GM19372 (cell line): ENCODE measurements around the gene EIPR1.

Source experiments
- ATAC-seq: cut with Tn5 transposase; IDR thresholded peaks from one replicate; pipeline ENCODE4 v1.9.1; 2021; ENCODE audit warnings: mild to moderate bottlenecking, low read depth, moderate library complexity; ENCODE audit not compliant: unreplicated experiment

The EIPR1 gene

DNA sequence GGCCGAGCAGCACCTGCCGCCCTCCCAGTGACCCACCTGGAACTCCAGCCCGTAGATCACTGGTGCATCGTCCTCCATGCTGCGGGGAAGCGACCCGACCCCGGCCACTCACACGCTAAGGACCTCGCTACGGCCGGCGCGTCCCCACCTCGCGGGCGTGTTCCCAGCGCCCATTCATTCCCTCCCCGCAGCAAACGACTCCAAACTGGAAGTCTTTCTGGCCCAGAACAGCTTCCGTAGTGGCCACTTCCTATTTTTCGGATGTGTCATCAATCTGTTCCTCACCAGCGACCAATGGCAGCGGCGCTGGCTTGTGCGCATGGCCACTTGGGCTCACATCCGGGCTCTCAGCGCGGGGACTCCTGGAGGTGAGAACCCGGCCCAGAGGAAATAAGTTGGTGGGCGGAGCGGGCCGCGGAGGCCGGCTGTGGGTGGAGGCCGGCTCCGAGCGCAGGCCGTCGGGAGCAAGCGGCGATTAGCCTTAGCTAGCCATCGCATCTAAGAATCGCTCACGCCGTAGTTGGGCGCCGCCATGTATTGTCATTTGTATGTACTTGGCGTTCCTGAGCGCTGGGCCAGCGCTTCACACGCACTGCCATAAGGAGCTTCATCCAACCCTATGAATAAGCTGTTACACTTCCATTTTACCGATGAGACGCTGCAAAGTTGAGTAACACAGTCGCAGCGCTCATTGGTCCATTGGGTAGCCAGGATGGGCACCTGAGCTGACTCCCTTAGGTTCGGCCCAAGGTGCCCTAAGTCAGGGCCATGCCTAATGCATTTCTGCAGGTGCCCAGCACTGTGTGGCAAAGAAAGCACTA lies at the start of gene EIPR1:
Gene EIPR1 (minus strand): TSS at position 207 of the 821 bp plus-strand sequence. CDS start 129 bp downstream, at position 78.
- peak; percentile 75 for ATAC-seq

DNA sequence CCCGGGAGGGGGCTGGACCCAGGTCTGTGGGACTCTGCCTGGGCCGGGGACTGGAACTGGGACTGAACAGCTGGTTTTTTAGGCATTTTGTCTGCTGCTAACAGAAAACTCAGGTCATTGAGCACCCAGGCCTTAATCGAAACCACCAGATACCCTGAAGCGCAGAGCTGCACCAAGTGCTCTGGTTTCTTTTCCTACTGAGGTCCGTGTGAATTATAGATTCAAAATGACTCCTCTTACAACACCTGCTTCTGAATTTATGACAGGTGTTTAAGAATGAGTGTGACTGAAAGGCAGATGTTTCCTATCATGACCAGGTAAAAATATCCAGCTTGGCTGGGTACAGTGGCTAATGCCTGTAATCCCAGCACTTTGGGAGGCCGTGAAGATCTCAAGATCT lies 49.7 kb upstream of the EIPR1 start:
- ATAC-seq, result no peak

DNA sequence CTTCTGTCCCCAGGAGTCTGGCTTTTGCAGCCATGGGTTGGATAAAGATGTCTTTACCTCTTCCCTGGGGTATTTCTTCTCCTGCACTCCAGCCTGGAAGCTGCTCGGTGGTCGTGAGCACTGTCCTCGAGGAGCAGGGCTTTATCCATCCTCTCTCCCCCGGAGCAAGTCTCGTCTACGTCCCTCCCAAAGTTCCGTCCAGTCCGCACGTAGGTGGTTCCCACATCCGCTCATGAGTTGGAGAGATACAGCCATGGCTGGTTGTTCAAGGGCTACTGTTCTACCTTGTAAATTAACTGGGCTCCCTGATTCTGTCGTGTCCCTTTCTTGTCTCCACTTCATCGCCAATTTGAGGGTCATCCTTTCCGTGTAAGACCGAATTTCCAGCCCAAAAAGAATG lies 49.0 kb upstream of the EIPR1 start:
- ATAC-seq, result no peak

DNA sequence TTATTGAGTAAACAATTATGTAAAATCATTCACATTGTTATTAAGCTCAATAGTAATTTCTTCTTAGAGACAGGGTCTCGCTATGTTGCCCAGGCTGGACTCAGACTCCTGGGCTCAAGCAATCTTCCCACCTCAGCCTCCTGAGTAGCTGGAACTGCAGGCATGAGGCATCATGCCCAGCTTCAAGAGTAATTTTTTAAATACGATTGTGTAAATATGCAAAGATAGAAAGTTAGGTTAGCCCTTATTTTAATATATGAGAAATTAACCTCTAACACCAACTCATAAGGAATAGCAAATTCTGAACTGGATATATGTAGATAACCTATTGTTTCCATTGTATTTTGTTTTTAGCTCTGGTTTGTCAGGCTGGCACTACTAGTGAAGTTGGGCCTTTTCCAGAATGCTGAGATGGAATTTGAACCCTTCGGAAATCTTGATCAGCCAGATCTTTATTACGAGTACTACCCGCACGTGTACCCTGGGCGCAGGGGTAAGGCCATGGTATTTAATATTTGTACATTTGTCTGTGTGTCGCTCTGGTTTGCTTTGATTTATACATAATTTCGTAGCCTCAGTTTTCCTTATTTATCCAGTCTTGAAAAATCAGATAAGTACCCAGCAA lies 46.7 kb upstream of the EIPR1 start:
- ATAC-seq, result no peak

DNA sequence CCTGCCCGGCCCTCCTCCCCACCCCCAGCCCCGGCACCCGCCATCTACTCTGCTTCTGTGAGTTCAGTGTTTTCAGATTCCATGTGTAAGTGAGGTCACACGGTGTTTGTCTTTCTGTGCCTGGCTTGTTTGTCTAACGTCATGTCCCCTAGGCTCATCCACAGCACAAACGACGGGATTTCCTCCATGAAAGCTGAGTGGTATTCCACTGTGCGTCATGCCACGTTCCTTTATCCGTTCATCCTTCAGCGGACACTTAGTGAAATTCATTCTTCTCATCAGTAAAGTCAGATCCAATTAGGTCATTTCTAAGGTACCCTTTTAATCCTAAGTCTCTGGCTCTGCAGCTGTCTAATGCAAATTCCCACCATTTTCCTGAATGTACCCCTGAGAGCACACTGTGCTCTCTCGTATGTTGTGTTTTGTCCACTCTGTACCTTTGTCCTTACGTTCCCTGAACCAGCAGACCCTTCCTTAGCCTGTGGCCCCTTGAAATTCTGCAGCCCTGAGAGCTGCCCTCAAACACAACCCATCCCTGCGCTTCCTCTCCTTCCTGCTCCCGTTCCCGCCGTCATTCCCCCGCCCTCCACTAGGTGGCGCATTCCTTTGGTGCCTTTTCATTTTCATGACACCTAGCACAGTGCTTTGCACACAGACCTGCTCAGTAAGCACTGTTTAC lies 46.0 kb upstream of the EIPR1 start:
- peak; percentile 61 for ATAC-seq

DNA sequence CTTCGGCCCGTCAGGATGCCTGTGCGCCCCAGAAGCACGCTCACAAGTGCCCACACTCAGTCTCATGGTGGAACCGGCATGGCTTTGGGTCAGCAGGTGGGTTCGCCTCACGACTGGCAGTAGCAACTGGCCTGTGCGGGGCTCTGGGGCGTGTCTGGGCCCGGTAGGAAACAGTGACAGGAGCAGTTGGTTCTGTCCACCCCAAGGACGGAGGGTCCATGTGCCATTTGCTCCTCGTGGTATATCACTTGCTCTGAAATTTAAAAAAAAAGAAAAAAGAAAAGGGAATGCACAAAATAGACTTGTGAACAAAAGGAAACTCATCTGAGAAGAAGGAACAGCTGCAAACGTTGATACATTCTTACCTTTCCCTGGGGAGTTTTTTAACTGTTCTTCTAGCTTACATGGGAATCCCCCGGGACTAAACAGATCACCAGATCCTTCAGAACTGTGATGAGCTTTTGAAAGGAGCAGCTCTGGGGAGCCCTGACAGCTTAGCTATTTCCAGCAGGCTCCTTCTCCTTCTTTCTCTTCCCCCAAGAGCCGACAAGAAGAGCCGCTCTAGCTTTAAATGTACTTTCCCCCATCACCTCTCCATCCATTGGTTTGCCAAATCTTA lies 44.7 kb upstream of the EIPR1 start:
- ATAC-seq, result no peak

DNA sequence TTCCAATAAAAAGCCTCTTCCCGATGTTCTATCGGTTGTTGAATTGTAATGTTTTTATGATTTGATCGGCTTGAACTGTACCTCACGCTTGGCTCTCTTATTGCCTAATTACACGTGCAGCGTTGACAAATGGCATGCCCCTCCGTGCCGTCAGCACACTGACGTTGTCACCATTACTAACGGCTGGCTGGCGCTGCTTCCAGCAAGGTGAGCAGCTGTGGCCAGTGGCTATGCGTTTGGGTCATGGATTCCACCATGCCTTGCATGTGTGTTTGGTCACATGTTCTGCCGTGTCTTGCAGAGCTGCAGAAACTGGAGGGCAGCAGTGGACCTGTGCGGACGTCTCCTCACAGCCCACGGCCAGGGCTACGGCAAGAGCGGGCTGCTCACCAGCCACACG lies 44.0 kb upstream of the EIPR1 start:
- ATAC-seq, result no peak

DNA sequence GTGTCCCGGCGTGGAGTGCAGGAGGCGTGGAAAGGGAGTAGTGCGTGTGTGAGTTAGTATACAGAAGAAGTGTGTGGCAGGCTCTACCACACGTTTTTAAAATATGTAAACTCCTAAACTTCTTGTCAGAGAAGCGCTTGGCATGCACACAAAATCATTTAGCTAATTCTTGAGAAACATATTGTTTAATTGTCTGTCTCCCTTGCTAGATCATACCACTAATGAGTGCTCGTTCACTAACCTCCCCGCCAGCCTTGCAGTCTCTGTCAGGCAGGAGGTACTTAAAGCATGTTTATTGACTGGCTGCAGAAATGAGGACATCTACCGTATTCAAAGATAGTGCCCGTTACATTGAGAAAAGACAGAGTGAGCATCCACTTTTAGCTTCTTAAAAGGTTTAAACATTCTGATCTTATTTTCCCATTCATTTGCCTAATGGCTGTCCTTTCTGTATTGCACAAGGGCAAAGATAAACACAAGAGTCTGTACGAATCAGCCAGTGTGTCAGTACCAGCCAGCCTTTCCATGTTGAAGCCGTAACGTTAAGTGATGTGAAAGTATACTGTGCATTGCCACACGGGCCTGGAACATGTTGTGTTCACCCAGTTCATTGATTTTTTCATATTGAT lies 43.3 kb upstream of the EIPR1 start:
- no peak for ATAC-seq

DNA sequence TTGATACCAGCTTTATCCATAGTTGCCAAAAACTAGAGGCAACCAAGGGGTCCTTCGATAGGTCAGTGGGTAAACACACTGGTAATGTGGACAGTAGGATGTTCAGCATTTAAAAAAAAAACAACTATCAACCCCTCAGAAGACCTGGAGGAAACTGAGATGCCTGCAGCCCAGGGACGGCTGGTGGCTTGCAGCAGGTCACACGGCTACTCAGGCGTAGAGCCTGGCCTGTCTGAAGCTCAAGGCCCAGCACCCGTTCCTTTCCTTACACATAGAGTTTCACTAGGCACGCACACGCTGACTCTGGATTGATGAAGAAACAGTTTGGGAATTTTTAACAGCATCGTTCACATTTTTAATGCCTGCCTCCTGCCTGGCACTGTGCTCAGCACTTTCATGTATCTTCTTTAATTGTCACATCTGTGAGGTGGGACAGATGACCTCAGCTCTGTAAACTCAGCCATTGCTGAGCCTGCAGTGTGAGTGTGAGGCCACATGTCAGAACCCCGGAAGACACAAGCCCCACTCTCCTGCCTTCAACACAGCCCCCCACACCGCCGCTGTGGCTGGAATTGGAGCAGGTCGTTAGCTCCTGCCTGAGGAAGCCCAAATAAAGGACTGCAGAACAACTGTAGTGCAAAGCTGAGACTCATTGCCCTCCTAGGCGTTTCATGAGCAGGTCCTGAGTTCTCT lies 42.6 kb upstream of the EIPR1 start:
- ATAC-seq, result no peak

DNA sequence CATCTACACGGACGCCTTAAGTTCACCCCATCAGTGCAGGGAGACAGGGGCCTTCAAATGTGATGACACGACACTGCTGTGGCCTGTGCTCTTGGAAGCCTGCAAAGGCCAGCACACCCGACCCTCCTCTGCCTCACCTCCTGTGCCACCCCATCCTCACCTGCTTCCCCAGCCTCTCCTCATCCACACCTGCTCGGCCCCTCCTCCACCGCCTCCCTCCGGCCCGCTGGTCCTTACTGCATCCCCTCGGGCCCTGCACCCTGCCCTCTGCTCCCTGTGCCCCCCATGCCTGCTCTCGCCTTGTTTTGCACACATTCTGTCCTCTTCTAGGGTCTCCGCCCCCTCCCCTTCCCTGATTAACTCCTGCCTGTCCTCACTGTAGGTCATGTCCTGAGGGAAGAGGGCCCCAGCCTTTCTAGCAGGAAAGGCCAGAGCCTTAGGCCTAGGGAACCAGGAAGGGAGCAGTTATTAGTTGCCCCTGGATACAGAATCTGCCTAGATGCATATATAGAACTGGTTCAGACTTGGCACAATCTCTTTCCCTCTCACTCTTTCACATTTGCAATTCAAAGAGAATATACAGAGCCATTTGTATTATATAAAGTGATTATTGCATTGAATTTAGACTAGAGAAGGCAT lies 41.3 kb upstream of the EIPR1 start:
- ATAC-seq, result no peak

DNA sequence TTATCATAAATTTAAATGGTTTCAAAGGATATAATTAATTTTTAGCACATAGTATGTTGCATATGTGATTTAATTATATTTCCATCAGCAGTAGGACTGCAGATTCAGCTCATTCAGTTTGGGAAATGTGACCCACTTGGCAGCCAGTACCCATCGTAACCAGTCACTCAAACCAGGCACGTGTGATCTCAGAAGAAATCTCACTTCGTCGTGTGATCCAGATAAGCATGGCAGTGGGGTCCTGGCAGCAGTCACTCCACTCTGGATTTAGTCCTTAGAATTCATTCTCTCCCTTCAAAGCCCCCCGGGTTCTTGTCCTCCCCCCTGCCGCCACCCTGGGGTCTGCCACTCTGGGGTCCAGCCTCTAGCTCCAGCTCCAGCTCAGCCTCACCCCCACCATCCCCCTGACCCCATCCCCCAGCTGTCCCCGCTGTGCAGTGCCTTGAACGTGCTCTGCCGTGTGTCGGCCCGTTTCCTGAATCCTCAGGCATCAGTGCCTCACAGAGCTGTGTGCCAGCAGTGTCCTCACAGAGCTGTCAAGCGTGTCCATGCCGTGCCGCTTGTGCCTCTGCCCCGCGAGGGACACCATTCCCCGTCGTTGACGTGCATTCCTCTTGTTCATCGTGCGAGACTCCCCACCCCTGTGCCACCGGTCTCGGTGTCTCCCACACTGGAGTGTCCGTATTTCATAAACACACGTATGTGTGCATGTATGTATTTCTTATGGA lies 36.7 kb upstream of the EIPR1 start:
- ATAC-seq, result no peak

DNA sequence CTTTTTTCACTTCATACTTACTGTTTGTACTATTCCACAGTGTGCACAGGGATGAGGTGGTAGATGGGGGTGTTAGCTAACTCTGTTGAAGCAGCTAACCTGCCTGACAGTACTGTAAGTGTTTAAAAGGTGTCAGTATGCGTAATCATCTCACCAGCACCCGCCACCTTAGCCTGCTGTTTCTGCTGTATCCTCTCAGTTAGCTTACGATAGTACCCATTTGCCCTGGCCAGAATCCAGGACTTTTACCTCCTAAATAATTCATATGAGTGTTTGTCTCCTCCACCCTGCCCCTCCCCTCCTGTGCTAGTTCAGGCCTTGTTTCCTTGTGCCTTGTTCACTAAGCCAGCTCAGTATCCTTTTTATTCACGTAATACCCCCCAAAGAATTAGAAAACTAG lies 36.1 kb upstream of the EIPR1 start:
- no peak for ATAC-seq

DNA sequence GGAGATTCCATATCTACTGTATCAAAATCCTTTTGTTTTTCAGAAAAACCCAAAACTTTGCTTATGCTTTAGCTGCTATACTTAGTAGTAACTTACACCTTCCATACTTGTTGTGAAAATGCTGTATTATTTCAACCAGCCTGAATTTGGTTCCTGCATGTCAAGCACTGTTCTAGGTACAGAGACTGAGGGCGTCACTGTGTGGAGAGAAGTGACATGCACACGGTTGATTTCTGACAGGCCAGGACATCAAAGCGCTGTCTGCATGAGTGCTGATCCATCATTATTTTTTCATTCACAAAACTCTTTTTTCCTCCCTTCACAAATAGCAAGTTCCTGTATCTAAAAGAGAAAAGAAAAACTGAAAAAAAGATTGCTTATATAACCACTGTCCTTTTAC lies 33.5 kb upstream of the EIPR1 start:
- no peak for ATAC-seq

DNA sequence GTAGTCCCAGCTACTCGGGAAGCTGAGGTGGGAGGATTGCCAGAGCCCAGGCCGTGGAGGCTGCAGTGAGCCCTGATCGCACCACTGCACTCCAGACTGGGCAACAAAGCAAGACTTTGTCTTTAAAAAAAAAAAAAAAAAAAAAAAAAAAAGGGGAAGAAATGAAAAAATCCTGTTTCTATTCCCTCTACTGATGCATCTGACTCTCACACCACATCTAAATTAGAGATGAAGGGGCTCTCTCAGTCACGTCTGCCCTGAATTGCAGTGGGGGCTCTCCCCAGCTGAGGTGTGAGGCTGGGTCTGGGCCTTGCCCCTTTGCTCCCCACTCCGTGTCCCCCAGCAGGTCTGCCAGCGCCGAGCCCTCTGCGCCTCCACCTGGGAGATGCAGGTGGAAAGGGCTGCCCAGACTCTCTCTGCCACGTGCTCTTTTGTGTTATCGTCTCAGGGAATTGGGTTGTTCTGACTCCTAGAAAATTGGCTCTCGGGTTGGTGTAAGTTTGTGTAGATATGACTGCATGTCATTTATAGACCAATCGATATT lies 32.1 kb upstream of the EIPR1 start:
- ATAC-seq, result no peak

DNA sequence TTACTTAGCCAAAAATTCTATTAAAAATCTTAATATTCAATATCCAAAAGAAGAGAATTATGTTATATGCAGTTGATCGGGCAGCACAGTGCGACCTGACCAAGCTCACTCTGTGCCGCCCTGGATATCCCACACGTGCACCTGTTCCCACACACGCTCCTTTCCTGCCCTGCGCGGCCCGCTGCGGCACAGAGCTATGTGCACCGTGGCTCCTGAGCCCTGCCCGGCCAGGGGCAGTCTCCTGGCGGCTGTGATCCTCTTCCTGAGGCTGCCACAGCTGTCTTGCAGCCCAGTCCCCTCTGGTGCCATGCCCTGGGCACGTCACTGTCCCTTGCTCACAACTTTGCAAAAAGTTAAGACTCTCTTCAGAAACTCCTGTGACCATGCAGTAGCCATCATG lies 31.2 kb upstream of the EIPR1 start:
- ATAC-seq, result no peak

DNA sequence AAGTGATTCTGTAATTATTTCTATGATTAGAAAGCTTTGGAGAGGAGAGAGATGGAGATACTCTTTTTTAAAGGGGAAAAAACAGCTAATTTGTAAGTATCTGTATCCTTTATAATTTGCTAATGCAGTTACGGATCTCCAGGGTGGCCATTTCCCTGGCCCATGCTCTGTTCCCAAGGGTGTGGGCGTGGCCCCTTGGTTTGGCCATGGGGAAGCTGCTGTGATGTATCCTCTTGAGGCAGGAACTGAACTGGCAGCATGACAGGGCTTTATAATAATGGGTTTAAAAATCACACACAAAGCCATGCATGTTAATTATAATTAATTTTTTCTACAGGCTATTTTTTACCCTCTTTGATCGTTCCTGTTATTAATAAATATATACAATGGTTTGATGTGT lies 28.9 kb upstream of the EIPR1 start:
- ATAC-seq, result no peak

DNA sequence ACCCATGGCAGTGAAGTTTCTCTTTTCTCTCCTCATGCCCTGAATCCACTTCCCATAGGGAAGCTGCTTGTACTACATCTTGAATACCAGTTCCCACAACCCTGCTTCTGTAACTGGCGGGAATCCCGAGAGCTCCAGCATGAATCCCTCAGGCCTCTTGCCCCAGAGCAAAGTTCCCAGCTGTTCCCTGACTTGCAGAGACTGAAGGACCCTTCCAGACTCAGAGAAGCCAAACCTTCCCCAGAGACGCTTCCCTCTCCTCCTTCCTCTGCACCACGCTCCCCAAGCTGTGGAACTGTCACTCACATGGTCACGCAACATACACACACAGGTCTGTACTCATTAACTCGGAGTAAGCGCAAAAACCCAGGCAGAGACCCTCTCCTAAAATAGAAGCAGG lies 28.3 kb upstream of the EIPR1 start:
- ATAC-seq, result no peak

DNA sequence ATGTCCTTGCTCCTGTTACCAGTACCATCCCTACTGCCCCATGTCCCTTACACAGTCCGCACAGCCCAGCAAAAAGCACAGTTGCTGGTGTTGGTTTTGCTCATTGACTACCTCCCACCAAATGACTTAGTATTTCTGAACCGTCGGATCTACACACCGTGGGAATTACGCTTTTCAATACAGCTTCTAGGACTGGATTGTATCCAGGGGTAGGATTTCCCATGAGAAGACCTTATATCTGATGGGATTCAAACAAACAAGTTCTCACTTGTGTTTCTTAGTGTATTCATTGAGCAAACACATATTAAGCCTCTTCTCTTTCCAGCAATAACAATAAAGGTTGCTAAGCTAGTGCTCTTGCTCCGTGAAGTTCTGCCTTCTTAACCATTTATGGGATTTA lies 27.7 kb upstream of the EIPR1 start:
- no peak for ATAC-seq
